HG02588 (cell line): ENCODE data around the gene RNF157.

ENCODE experiments used
- ATAC-seq: cut with Tn5 transposase; IDR thresholded peaks from one replicate; pipeline ENCODE4 v1.9.1; 2021; ENCODE audit warnings: mild to moderate bottlenecking, moderate library complexity; ENCODE audit not compliant: unreplicated experiment

RNF157 gene

GRCh38 chr17:76240461-76241203 lies at the start of gene RNF157:
TSS of gene RNF157 (minus strand) at chr17:76240493. CDS start at chr17:76240240, 253 bp downstream.
- peak; percentile 73 for ATAC-seq

GRCh38 chr17:76281573-76282371 lies 41.5 kb upstream of the RNF157 start:
- no peak for ATAC-seq

- no peak for ATAC-seq
These were observed 40.4 kb upstream of the RNF157 start for GRCh38 chr17:76280650-76281049.

- ATAC-seq = no peak
These were observed 39.5 kb upstream of the RNF157 start for GRCh38 chr17:76279742-76280287.

- ATAC-seq = peak; percentile 55
These were observed 38.9 kb upstream of the RNF157 start for GRCh38 chr17:76278952-76279741.

GRCh38 chr17:76278268-76278908 lies 38.1 kb upstream of the RNF157 start:
- no peak for ATAC-seq

GRCh38 chr17:76277300-76278267 lies 37.3 kb upstream of the RNF157 start:
- no peak for ATAC-seq

- no peak for ATAC-seq
These were observed 36.4 kb upstream of the RNF157 start for GRCh38 chr17:76276461-76277299.

GRCh38 chr17:76276069-76276431 lies 35.8 kb upstream of the RNF157 start:
- ATAC-seq = no peak

GRCh38 chr17:76275382-76276068 lies 35.2 kb upstream of the RNF157 start:
- no peak for ATAC-seq

GRCh38 chr17:76274112-76274956 lies 34.0 kb upstream of the RNF157 start:
- no peak for ATAC-seq

GRCh38 chr17:76273445-76274111 lies 33.3 kb upstream of the RNF157 start:
- no peak for ATAC-seq

- peak; percentile 27 for ATAC-seq
These were observed 32.5 kb upstream of the RNF157 start for GRCh38 chr17:76272541-76273444.

GRCh38 chr17:76271669-76272540 lies 31.6 kb upstream of the RNF157 start:
- ATAC-seq = peak; percentile 45
